GM18519 (cell line): ENCODE measurements around the gene CALML6.
A peak's percentile ranks its signal among the peaks of the same experiment; 100 is the strongest.

Experiments
- ATAC-seq: cut with Tn5 transposase; IDR thresholded peaks from one replicate; pipeline ENCODE4 v1.9.1; 2021; ENCODE audit warnings: mild to moderate bottlenecking, moderate library complexity; ENCODE audit not compliant: unreplicated experiment, low FRiP score

CALML6 gene

DNA sequence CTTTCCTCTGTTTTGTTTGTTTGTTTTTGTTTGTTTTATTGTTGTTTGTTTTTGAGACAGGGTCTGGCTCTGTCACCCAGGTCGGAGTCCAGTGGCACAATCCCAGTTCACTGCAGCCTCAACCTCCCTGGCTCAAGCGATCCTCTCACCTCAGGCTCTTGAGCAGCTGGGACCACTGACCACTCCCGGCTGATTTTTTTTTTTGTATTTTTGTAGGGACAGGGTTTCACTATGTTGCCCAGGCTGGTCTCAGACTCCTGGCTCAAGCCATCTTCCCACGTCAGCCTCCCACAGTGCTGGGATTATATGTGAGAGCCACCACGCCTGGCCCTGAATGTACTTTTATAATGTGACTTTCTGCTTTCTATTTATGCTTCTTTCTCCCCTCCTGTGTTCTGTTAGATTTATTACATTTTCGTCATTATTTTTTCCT is 5.0 kb upstream of the CALML6 start:
- ATAC-seq, result no peak

- ATAC-seq, result no peak
Measured at GRCh38 chr1:1910651-1911331, 4.3 kb upstream of the CALML6 start.

- ATAC-seq, result no peak
Measured at GRCh38 chr1:1911350-1912041, 3.6 kb upstream of the CALML6 start.

- no peak for ATAC-seq
Measured at GRCh38 chr1:1914101-1914970, 724 bp upstream of the CALML6 start.

- no peak for ATAC-seq
Measured at GRCh38 chr1:1915911-1916840, 1.1 kb downstream of the CALML6 start.

- no peak for ATAC-seq
Measured at GRCh38 chr1:1916851-1917251, 1.8 kb downstream of the CALML6 start.

DNA sequence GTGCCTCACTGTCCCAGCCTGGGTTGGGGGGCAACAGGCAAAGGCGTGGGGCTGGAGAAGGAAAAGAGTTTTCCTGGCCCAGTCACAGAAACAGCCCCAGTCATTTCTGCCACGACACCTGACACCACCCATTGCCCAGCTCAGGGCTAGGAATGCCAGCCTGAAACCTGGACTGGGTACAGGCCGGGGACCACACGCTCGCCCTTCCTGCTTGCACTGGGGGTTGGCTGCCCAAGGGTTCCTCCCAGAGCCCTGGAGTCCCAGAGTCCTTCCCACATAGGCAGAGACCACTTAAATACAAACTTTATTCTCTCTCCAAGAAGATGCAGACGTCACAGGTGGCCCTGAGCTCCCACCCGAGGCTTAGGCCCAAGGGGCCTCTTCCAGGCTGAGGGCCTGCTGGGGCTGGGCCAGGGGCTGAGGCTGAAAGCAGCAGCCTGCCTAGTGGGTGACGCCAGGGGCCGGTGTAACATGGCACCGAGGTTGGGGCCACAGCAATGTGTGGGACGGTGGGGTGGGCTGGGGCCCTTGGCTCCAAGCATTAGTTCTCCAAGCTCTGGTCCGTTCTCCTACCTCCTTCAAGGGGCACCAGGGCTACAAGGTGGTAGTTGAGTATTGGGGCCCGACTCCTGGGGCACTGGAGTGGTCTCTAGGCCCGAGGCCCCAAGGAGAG is 2.4 kb downstream of the CALML6 start:
- ATAC-seq, result no peak

GRCh38 chr1:1917995-1918900 is 3.2 kb downstream of the CALML6 start:
- no peak for ATAC-seq

DNA sequence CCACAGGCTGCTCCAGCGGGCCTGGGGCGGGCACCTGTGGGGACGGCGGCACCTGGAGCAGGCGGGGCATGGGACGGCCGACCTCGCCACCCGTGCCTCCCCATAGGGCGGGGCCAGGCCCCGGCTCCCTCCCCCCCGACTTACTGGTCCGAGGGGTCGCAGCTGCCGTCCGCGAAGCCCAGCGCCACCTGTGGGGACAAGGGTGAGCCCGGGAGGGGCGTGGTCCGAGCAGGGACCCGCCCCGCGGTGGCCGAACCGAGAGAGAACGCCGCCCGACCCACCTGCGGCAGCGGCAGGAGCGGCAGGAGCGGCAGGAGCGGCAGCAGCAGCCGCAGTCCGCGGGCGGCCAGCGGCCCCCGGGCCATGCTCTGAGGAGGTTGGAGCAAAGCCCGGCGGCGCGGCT is 3.8 kb downstream of the CALML6 start, which contains the start of gene TMEM52:
Gene TMEM52 (minus strand): TSS at position 379 of the 403 bp plus-strand sequence. CDS start 14 bp downstream, at position 365.
- peak; percentile 14 for ATAC-seq

DNA sequence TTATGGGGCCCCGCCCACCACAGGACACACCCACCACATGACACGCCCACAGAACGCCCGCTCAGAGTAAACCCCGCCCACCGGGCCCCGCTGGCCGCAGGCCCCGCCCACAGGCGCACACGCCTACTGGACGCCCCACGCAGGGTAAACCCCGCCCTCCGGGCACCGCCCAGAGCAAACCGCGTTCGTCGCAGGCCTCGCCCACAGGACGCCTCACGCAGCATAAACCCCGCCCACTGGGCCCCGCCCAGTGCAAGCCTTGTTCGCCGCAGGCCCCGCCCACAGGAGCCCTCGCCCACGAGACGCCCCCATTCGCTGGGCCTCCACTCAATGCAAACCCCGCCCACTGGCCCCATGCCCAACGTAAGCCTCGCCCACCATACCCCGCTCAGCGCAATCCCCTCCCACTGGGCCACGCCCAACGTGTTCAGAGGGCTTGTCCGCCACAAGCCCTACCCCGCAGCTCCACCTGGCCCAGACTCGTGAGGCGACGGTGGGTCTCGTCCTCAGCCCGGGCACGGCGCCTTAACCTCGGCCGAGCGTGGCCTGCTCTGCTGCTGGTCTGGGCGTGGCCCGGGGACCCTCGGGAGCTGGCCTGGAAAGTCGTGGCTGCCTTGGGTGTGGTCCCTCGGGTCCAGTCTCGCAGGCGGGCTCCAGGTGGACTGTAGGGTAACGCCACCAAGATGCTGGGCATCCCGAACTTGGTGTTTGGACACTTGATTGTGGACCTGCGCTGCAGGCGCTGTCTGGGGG is 4.4 kb downstream of the CALML6 start:
- peak; percentile 71 for ATAC-seq

DNA sequence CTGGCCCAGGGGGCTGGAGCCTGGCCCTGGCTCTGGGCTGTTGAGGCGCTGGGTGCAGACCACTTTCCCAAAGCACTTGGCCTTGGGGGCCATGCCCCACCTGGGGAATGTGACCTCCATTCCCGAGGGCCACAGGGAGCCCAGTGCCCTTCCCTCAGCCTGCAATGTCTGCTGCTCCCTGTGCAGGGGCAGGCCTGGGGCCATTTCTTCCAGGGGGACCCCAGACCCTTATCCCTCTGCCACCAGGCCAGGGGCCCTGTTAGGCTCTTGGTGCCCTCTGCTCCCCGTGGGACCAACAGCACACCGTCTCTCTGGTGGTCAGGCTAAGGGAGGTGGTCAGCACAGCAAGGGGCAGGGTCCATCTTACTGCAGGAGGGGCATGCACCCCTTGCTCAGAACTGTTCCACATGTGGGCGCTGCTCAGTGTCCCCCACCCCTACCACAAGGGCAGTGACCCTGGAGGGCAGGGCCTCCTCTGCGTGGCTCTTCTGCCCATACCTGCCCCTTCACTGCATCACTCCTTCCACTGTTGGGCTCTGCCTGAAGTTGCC is 5.1 kb downstream of the CALML6 start:
- ATAC-seq, result no peak

DNA sequence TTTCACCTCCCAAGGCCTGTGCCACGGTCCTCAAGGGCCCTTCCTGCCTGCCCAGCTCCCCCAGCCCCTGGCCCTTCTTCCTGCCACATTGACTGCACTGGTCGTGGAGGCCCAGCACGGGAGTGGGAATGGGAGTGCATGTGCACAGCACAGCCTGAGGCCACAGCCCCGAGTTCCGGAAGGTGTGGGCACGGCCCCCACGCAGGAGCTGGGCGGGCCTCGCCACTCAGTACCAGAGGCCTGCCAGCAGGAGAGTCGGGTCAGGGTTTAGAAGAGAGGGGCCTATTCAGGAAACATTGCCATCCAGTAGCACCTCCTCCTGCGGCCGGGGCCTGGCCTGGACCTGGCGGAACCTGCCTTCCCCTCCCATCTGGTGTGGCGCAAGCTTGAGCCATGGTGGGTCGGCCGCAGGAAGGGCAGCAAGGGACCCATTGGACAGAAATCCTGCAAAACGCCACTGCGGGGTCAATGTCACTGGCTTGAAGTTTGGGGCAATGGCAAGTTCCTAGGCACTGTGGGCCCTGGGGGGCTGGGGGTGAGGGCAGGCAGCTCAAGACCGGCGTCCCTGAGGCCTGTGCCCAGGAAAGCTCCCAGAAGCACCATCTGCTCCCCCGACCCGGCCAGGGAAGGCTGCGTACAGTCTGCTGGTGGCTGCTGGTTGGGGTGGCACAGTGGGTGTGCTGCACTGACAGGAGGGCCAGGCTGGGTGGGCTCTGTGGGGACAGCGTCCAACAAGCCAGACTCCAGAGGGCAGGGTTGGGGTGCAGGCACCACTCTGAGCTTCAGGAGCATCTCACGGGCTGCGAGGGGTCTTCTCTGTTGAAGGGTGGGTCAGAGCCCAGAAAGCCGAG is 5.8 kb downstream of the CALML6 start:
- ATAC-seq, result no peak

DNA sequence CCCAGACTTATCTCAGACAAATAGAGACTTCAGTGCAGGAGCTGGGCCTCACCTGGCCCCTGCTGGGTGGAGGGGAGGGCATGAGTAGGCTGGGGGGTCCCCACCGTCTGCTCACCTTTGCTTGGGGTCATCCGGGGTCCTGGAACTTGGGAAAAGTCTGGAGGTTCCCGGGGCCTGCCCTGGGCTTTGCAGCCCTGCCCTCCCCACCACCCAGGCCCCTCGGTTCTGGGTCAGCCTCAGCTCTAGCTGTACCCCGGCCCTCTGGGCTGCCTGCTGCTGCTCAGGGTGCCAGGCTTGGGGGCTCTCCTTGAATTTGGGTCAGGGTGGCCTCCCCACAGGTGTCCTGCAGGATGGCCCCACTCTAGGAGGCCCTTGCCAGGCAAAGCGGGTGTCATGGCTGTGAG is 6.4 kb downstream of the CALML6 start:
- no peak for ATAC-seq

GRCh38 chr1:1921901-1922701 is 7.0 kb downstream of the CALML6 start:
- no peak for ATAC-seq

DNA sequence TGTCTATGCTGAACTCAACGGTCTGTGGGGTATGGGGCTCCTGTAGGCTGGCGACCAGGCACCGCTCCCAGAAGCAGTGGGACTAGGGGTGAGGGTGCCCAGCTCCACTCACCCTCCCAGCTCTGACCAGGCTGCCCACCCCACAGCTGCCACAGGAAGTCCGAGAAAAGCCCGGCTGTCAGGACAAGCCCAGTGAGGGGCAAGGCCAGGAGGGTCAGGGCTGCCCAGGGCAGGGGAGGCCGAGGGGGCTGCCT is 7.6 kb downstream of the CALML6 start:
- no peak for ATAC-seq
